ENCODE measurements around the gene DHRS11.

Gene DHRS11

GRCh38 chr17:36591434-36592315 is at the start of gene DHRS11:
Gene DHRS11 (plus strand): TSS chr17:36591879. CDS start chr17:36592010, 131 bp downstream.
- Histone ChIP-seq H3K27me3 (replicated peaks; ENCODE audit: control insufficient read depth, insufficient read depth, low read length) (no peaks in the 10 kb centered on the region), H3K36me3 (ENCODE audit: control insufficient read depth, insufficient read depth, low read length, severe bottlenecking) (peaks cover 45% of the 10 kb centered on the region), H3K9me3 (ENCODE audit: control insufficient read depth, low read length) (no peaks in the 10 kb centered on the region), H3K9ac (ENCODE audit: low read length) (peak within 1 kb of the TSS; percentile 88), H3K4me1 (ENCODE audit: control insufficient read depth, insufficient read depth, low read length) (peaks cover 36% of the 10 kb centered on the region), H3K4me3 (ENCODE audit: low read length) (peak within 1 kb of the TSS; percentile 84)
- peak; percentile 91 for DNase-seq (ENCODE audit: low read depth)

GRCh38 chr17:36542755-36543154 is 48.9 kb upstream of the DHRS11 start:
- DNase-seq (ENCODE audit: low read depth): no peak
- Histone ChIP-seq H3K9me3 (ENCODE audit: control insufficient read depth, low read length) (no peaks in the 10 kb centered on the region), H3K27me3 (replicated peaks; ENCODE audit: control insufficient read depth, insufficient read depth, low read length) (no peaks in the 10 kb centered on the region), H3K4me3 (ENCODE audit: low read length) (no peak overlapping the region), H3K4me1 (ENCODE audit: control insufficient read depth, insufficient read depth, low read length) (peaks cover 16% of the 10 kb centered on the region), H3K36me3 (ENCODE audit: control insufficient read depth, insufficient read depth, low read length, severe bottlenecking) (peaks cover 21% of the 10 kb centered on the region), H3K9ac (ENCODE audit: low read length) (no peak overlapping the region)

GRCh38 chr17:36544044-36544306 is 47.7 kb upstream of the DHRS11 start:
- no peaks in the 10 kb centered on the region for H3K27me3 ChIP-seq (replicated peaks; ENCODE audit: control insufficient read depth, insufficient read depth, low read length)
- H3K4me1 ChIP-seq (ENCODE audit: control insufficient read depth, insufficient read depth, low read length): peaks cover 26% of the 10 kb centered on the region
- peak; percentile 72 for DNase-seq (ENCODE audit: low read depth)
- peaks cover 13% of the 10 kb centered on the region for H3K36me3 ChIP-seq (ENCODE audit: control insufficient read depth, insufficient read depth, low read length, severe bottlenecking)
- peak overlapping the region; percentile 100 for H3K9ac ChIP-seq (ENCODE audit: low read length)
- peak overlapping the region; percentile 100 for H3K4me3 ChIP-seq (ENCODE audit: low read length)
- no peaks in the 10 kb centered on the region for H3K9me3 ChIP-seq (ENCODE audit: control insufficient read depth, low read length)

GRCh38 chr17:36544307-36545076 is 47.2 kb upstream of the DHRS11 start, which contains the start of gene GGNBP2:
Gene GGNBP2 (plus strand): TSS chr17:36544919. CDS start chr17:36545725, 806 bp downstream.
- peaks cover 13% of the 10 kb centered on the region for H3K36me3 ChIP-seq (ENCODE audit: control insufficient read depth, insufficient read depth, low read length, severe bottlenecking)
- peak within 1 kb of the TSS; percentile 100 for H3K9ac ChIP-seq (ENCODE audit: low read length)
- DNase-seq (ENCODE audit: low read depth): peak; percentile 99
- no peaks in the 10 kb centered on the region for H3K27me3 ChIP-seq (replicated peaks; ENCODE audit: control insufficient read depth, insufficient read depth, low read length)
- H3K4me3 ChIP-seq (ENCODE audit: low read length): peak within 1 kb of the TSS; percentile 100
- peaks cover 30% of the 10 kb centered on the region for H3K4me1 ChIP-seq (ENCODE audit: control insufficient read depth, insufficient read depth, low read length)
- no peaks in the 10 kb centered on the region for H3K9me3 ChIP-seq (ENCODE audit: control insufficient read depth, low read length)

GRCh38 chr17:36545077-36545464 is 46.6 kb upstream of the DHRS11 start:
- peaks cover 31% of the 10 kb centered on the region for H3K4me1 ChIP-seq (ENCODE audit: control insufficient read depth, insufficient read depth, low read length)
- DNase-seq (ENCODE audit: low read depth): no peak
- peaks cover 10% of the 10 kb centered on the region for H3K36me3 ChIP-seq (ENCODE audit: control insufficient read depth, insufficient read depth, low read length, severe bottlenecking)
- no peaks in the 10 kb centered on the region for H3K9me3 ChIP-seq (ENCODE audit: control insufficient read depth, low read length)
- H3K4me3 ChIP-seq (ENCODE audit: low read length): peak overlapping the region; percentile 100
- H3K27me3 ChIP-seq (replicated peaks; ENCODE audit: control insufficient read depth, insufficient read depth, low read length): no peaks in the 10 kb centered on the region
- H3K9ac ChIP-seq (ENCODE audit: low read length): peak overlapping the region; percentile 100

- Histone ChIP-seq H3K4me1 (ENCODE audit: control insufficient read depth, insufficient read depth, low read length) (peaks cover 38% of the 10 kb centered on the region), H3K9me3 (ENCODE audit: control insufficient read depth, low read length) (no peaks in the 10 kb centered on the region), H3K36me3 (ENCODE audit: control insufficient read depth, insufficient read depth, low read length, severe bottlenecking) (peaks cover 10% of the 10 kb centered on the region), H3K9ac (ENCODE audit: low read length) (peak overlapping the region; percentile 99), H3K4me3 (ENCODE audit: low read length) (peak overlapping the region; percentile 98), H3K27me3 (replicated peaks; ENCODE audit: control insufficient read depth, insufficient read depth, low read length) (no peaks in the 10 kb centered on the region)
- peak; percentile 99 for DNase-seq (ENCODE audit: low read depth)
Observed at GRCh38 chr17:36545465-36546417, 45.9 kb upstream of the DHRS11 start.

- H3K9me3 ChIP-seq (ENCODE audit: control insufficient read depth, low read length): no peaks in the 10 kb centered on the region
- peaks cover 10% of the 10 kb centered on the region for H3K36me3 ChIP-seq (ENCODE audit: control insufficient read depth, insufficient read depth, low read length, severe bottlenecking)
- peaks cover 41% of the 10 kb centered on the region for H3K4me1 ChIP-seq (ENCODE audit: control insufficient read depth, insufficient read depth, low read length)
- DNase-seq (ENCODE audit: low read depth): peak; percentile 24
- no peaks in the 10 kb centered on the region for H3K27me3 ChIP-seq (replicated peaks; ENCODE audit: control insufficient read depth, insufficient read depth, low read length)
- H3K4me3 ChIP-seq (ENCODE audit: low read length): peak overlapping the region; percentile 98
- H3K9ac ChIP-seq (ENCODE audit: low read length): peak overlapping the region; percentile 99
Observed at GRCh38 chr17:36546418-36547093, 45.1 kb upstream of the DHRS11 start.

GRCh38 chr17:36547776-36548175 is 43.9 kb upstream of the DHRS11 start:
- Histone ChIP-seq H3K27me3 (replicated peaks; ENCODE audit: control insufficient read depth, insufficient read depth, low read length) (no peaks in the 10 kb centered on the region), H3K9me3 (ENCODE audit: control insufficient read depth, low read length) (no peaks in the 10 kb centered on the region), H3K4me1 (ENCODE audit: control insufficient read depth, insufficient read depth, low read length) (peaks cover 46% of the 10 kb centered on the region), H3K4me3 (ENCODE audit: low read length) (peak overlapping the region; percentile 98), H3K9ac (ENCODE audit: low read length) (peak overlapping the region; percentile 99), H3K36me3 (ENCODE audit: control insufficient read depth, insufficient read depth, low read length, severe bottlenecking) (peaks cover 10% of the 10 kb centered on the region)
- DNase-seq (ENCODE audit: low read depth): no peak

GRCh38 chr17:36550491-36551417 is 40.9 kb upstream of the DHRS11 start:
- no peak for DNase-seq (ENCODE audit: low read depth)
- no peak overlapping the region for H3K9ac ChIP-seq (ENCODE audit: low read length)
- H3K27me3 ChIP-seq (replicated peaks; ENCODE audit: control insufficient read depth, insufficient read depth, low read length): no peaks in the 10 kb centered on the region
- peaks cover 48% of the 10 kb centered on the region for H3K4me1 ChIP-seq (ENCODE audit: control insufficient read depth, insufficient read depth, low read length)
- H3K36me3 ChIP-seq (ENCODE audit: control insufficient read depth, insufficient read depth, low read length, severe bottlenecking): peaks cover 26% of the 10 kb centered on the region
- no peak overlapping the region for H3K4me3 ChIP-seq (ENCODE audit: low read length)
- no peaks in the 10 kb centered on the region for H3K9me3 ChIP-seq (ENCODE audit: control insufficient read depth, low read length)

Measured in adipocyte (in vitro differentiated cells).